Stomach smooth muscle (tissue), 2 donors: ENCODE results near the gene BARHL1.
"Not testable (repeated sequence)": the region's sequence is repeated elsewhere in the genome, so short reads cannot be mapped to it uniquely, and the experiment has no call there.

Experiments used
- H3K27ac ChIP-seq: one replicate; pipeline ENCODE4 v1.7.0; 2013; ENCODE audit warnings: mild to moderate bottlenecking, low read length, inconsistent platforms
- H3K27me3 ChIP-seq, 2 donors: one replicate each; pipeline ENCODE4 v1.7.0; 2013; ENCODE audit warnings: low read length in 2 of 2; ENCODE audit not compliant: insufficient read depth in 2 of 2, control insufficient read depth in 1 of 2
- H3K36me3 ChIP-seq, 2 donors: one replicate each; pipeline ENCODE4 v1.7.0; 2013; ENCODE audit warnings: low read length in 2 of 2; ENCODE audit not compliant: control insufficient read depth in 2 of 2, insufficient read depth in 2 of 2
- H3K4me1 ChIP-seq: one replicate; pipeline ENCODE4 v1.7.0; 2013; ENCODE audit warnings: low read length; ENCODE audit not compliant: control insufficient read depth, insufficient read depth
- H3K4me3 ChIP-seq, 2 donors: one replicate each; pipeline ENCODE4 v1.7.0; 2013; ENCODE audit warnings: low read length in 2 of 2
- H3K9ac ChIP-seq, 2 donors: one replicate each; pipeline ENCODE4 v1.7.0; 2013; ENCODE audit warnings: low read length in 2 of 2, mild to moderate bottlenecking in 1 of 2
- H3K9me3 ChIP-seq, 2 donors: one replicate each; pipeline ENCODE4 v1.7.0; 2013; ENCODE audit warnings: low read length in 2 of 2; ENCODE audit not compliant: control insufficient read depth in 2 of 2
- donor health status: healthy.
- donor health status: Pancreatic carcinoma.

Gene BARHL1

GRCh38 chr9:132556714-132557113, 25.7 kb upstream of the BARHL1 start:
- H3K9ac ChIP-seq, result no peak overlapping the region
- H3K9me3 ChIP-seq, result no peaks in the 10 kb centered on the region
- H3K27me3 ChIP-seq, result peaks cover 0 to 9% of the 10 kb centered on the region in 2 donors
- H3K4me3 ChIP-seq, result no peak overlapping the region
- H3K4me1 ChIP-seq, result no peaks in the 10 kb centered on the region
- no peak overlapping the region for H3K27ac ChIP-seq
- H3K36me3 ChIP-seq, result no peaks in the 10 kb centered on the region

GRCh38 chr9:132557159-132557558, 25.2 kb upstream of the BARHL1 start:
- no peak overlapping the region for H3K4me3 ChIP-seq
- no peak overlapping the region for H3K27ac ChIP-seq
- H3K9me3 ChIP-seq, result no peaks in the 10 kb centered on the region
- no peaks in the 10 kb centered on the region for H3K4me1 ChIP-seq
- H3K36me3 ChIP-seq, result no peaks in the 10 kb centered on the region
- H3K27me3 ChIP-seq, result peaks cover 0 to 9% of the 10 kb centered on the region in 2 donors
- no peak overlapping the region for H3K9ac ChIP-seq

GRCh38 chr9:132559711-132560110, 22.7 kb upstream of the BARHL1 start:
- H3K9me3 ChIP-seq, result no peaks in the 10 kb centered on the region
- H3K4me3 ChIP-seq, result no peak overlapping the region
- no peak overlapping the region for H3K9ac ChIP-seq
- peaks cover 0 to 8% of the 10 kb centered on the region in 2 donors for H3K27me3 ChIP-seq
- no peak overlapping the region for H3K27ac ChIP-seq
- no peaks in the 10 kb centered on the region for H3K36me3 ChIP-seq
- H3K4me1 ChIP-seq, result no peaks in the 10 kb centered on the region

GRCh38 chr9:132560616-132561202, 21.7 kb upstream of the BARHL1 start:
- H3K36me3 ChIP-seq, result no peaks in the 10 kb centered on the region
- no peak overlapping the region for H3K4me3 ChIP-seq
- H3K27ac ChIP-seq, result no peak overlapping the region
- H3K27me3 ChIP-seq, result peaks cover 0 to 12% of the 10 kb centered on the region in 2 donors
- H3K9me3 ChIP-seq, result no peaks in the 10 kb centered on the region
- H3K9ac ChIP-seq, result no peak overlapping the region
- no peaks in the 10 kb centered on the region for H3K4me1 ChIP-seq

GRCh38 chr9:132562306-132562573, 20.2 kb upstream of the BARHL1 start:
- Histone ChIP-seq H3K9ac (no peak overlapping the region), H3K9me3 (no peaks in the 10 kb centered on the region), H3K27ac (no peak overlapping the region), H3K4me3 (no peak overlapping the region), H3K36me3 (no peaks in the 10 kb centered on the region), H3K4me1 (no peaks in the 10 kb centered on the region), H3K27me3 (peaks cover 0 to 8% of the 10 kb centered on the region in 2 donors)

GRCh38 chr9:132564526-132564925, 17.9 kb upstream of the BARHL1 start:
- H3K4me1 ChIP-seq, result no peaks in the 10 kb centered on the region
- no peaks in the 10 kb centered on the region for H3K9me3 ChIP-seq
- H3K4me3 ChIP-seq, result no peak overlapping the region
- H3K36me3 ChIP-seq, result no peaks in the 10 kb centered on the region
- H3K9ac ChIP-seq, result no peak overlapping the region
- H3K27me3 ChIP-seq, result peaks cover 0 to 8% of the 10 kb centered on the region in 2 donors
- H3K27ac ChIP-seq, result no peak overlapping the region

GRCh38 chr9:132568787-132569186, 13.6 kb upstream of the BARHL1 start:
- H3K27me3 ChIP-seq, result peaks cover 12 to 15% of the 10 kb centered on the region in 2 donors
- not testable (repeated sequence) for H3K36me3 ChIP-seq, H3K9ac ChIP-seq, H3K4me3 ChIP-seq, H3K4me1 ChIP-seq, H3K9me3 ChIP-seq, H3K27ac ChIP-seq

- no peaks in the 10 kb centered on the region for H3K36me3 ChIP-seq
- H3K4me3 ChIP-seq, result no peak overlapping the region
- no peaks in the 10 kb centered on the region for H3K4me1 ChIP-seq
- no peak overlapping the region for H3K27ac ChIP-seq
- H3K9ac ChIP-seq, result no peak overlapping the region
- H3K27me3 ChIP-seq, result peaks cover 28 to 37% of the 10 kb centered on the region in 2 donors
- no peaks in the 10 kb centered on the region for H3K9me3 ChIP-seq
Observed at GRCh38 chr9:132571806-132572600, 10.4 kb upstream of the BARHL1 start.

GRCh38 chr9:132572921-132573320, 9.5 kb upstream of the BARHL1 start:
- no peak overlapping the region for H3K4me3 ChIP-seq
- peaks cover 27 to 46% of the 10 kb centered on the region in 2 donors for H3K27me3 ChIP-seq
- H3K36me3 ChIP-seq, result no peaks in the 10 kb centered on the region
- H3K9me3 ChIP-seq, result no peaks in the 10 kb centered on the region
- H3K9ac ChIP-seq, result no peak overlapping the region
- H3K27ac ChIP-seq, result no peak overlapping the region
- H3K4me1 ChIP-seq, result no peaks in the 10 kb centered on the region

- Histone ChIP-seq H3K27ac (no peak overlapping the region), H3K4me3 (no peak overlapping the region), H3K27me3 (peaks cover 46 to 67% of the 10 kb centered on the region in 2 donors), H3K9ac (no peak overlapping the region), H3K9me3 (no peaks in the 10 kb centered on the region), H3K4me1 (no peaks in the 10 kb centered on the region), H3K36me3 (no peaks in the 10 kb centered on the region)
Observed at GRCh38 chr9:132575005-132575609, 7.3 kb upstream of the BARHL1 start.

- H3K27ac ChIP-seq, result no peak overlapping the region
- H3K36me3 ChIP-seq, result no peaks in the 10 kb centered on the region
- H3K4me3 ChIP-seq, result no peak overlapping the region
- peaks cover 49 to 74% of the 10 kb centered on the region in 2 donors for H3K27me3 ChIP-seq
- H3K9me3 ChIP-seq, result no peaks in the 10 kb centered on the region
- H3K4me1 ChIP-seq, result no peaks in the 10 kb centered on the region
- no peak overlapping the region for H3K9ac ChIP-seq
Observed at GRCh38 chr9:132575811-132576210, 6.6 kb upstream of the BARHL1 start.
